HG02610 (cell line): ENCODE measurements around the gene CTNND2.

Experiments
- ATAC-seq: cut with Tn5 transposase; IDR thresholded peaks from one replicate; pipeline ENCODE4 v1.9.1; 2021; ENCODE audit warnings: mild to moderate bottlenecking, moderate library complexity; ENCODE audit not compliant: unreplicated experiment

The CTNND2 gene

GRCh38 chr5:11599499-11599898 is 304.7 kb downstream of the CTNND2 start:
- ATAC-seq, result no peak

- ATAC-seq, result no peak
Measured at GRCh38 chr5:11596657-11597071, 307.6 kb downstream of the CTNND2 start.

- no peak for ATAC-seq
Measured at GRCh38 chr5:11596185-11596584, 308.1 kb downstream of the CTNND2 start.

- no peak for ATAC-seq
Measured at GRCh38 chr5:11595045-11595444, 309.2 kb downstream of the CTNND2 start.

GRCh38 chr5:11594021-11594420 is 310.2 kb downstream of the CTNND2 start:
- ATAC-seq, result no peak

- ATAC-seq, result no peak
Measured at GRCh38 chr5:11590475-11590874, 313.8 kb downstream of the CTNND2 start.

GRCh38 chr5:11588803-11589202 is 315.4 kb downstream of the CTNND2 start:
- ATAC-seq, result no peak

GRCh38 chr5:11584017-11584416 is 320.2 kb downstream of the CTNND2 start:
- no peak for ATAC-seq

- no peak for ATAC-seq
Measured at GRCh38 chr5:11579351-11579750, 324.9 kb downstream of the CTNND2 start.

- ATAC-seq, result no peak
Measured at GRCh38 chr5:11574787-11575186, 329.5 kb downstream of the CTNND2 start.

- no peak for ATAC-seq
Measured at GRCh38 chr5:11573140-11573992, 330.9 kb downstream of the CTNND2 start.

- no peak for ATAC-seq
Measured at GRCh38 chr5:11564706-11565105, 339.5 kb downstream of the CTNND2 start.

- no peak for ATAC-seq
Measured at GRCh38 chr5:11563822-11564221, 340.4 kb downstream of the CTNND2 start.

- ATAC-seq, result no peak
Measured at GRCh38 chr5:11560915-11561697, 343.1 kb downstream of the CTNND2 start.

GRCh38 chr5:11557063-11557462 is 347.2 kb downstream of the CTNND2 start:
- no peak for ATAC-seq

- ATAC-seq, result no peak
Measured at GRCh38 chr5:11555171-11555570, 349.1 kb downstream of the CTNND2 start.

GRCh38 chr5:11547730-11548129 is 356.5 kb downstream of the CTNND2 start:
- ATAC-seq, result peak; percentile 49

- no peak for ATAC-seq
Measured at GRCh38 chr5:11547140-11547539, 357.1 kb downstream of the CTNND2 start.

GRCh38 chr5:11540112-11540511 is 364.1 kb downstream of the CTNND2 start:
- no peak for ATAC-seq

GRCh38 chr5:11531811-11532555 is 372.3 kb downstream of the CTNND2 start:
- no peak for ATAC-seq

- ATAC-seq, result no peak
Measured at GRCh38 chr5:11528720-11529119, 375.5 kb downstream of the CTNND2 start.
